Loucy (cell line): Measurements from ENCODE around the gene PARD3B.

Source experiments
- EZH2phosphoT487 ChIP-seq: fragments of 200-600 bp; IDR thresholded peaks from 2 replicates; pipeline ENCODE4 v1.6.1; 2018; ENCODE audit warnings: antibody characterized with exemption, mild to moderate bottlenecking, moderate library complexity, borderline replicate concordance
- TF ChIP-seq, protein P1 (sequence below): fragments of 200-600 bp; sonication (generic); conservative IDR thresholded peaks from 2 replicates; pipeline ENCODE4 v1.5.1; 2014; ENCODE audit warnings: mild to moderate bottlenecking, antibody characterized with exemption, low read length

DNA sequence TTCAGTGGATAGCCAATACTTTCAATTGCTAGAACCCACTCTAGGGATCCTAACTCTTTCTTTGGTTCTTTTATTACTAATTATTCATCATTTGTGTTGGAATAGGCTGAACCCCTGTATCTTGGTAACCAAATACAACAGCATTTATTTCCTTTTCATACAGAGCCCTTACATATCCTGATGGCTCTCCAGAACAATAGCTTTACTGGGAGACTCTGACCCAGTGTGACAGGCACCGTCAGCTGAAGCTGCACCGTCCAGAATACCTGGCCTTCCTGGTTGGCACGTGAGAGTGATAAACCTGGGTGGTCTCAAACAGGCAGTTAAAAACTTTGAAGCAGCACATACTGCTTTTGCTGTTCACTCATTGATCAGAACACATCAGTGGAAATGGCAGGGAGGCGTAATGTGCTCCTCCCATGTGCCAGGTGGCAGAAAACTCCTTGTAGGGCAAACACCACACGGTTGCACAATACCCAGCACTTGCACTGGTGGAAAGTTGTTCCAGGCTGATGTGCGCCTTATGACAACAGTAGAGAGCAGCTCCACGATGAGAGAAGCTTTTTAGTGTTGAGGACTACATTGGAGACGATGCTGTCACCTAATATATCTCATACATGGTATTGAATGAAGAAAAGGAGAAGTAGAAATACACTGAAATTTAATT, 456.2 kb downstream of the PARD3B start:
- TF ChIP-seq, protein P1, sequence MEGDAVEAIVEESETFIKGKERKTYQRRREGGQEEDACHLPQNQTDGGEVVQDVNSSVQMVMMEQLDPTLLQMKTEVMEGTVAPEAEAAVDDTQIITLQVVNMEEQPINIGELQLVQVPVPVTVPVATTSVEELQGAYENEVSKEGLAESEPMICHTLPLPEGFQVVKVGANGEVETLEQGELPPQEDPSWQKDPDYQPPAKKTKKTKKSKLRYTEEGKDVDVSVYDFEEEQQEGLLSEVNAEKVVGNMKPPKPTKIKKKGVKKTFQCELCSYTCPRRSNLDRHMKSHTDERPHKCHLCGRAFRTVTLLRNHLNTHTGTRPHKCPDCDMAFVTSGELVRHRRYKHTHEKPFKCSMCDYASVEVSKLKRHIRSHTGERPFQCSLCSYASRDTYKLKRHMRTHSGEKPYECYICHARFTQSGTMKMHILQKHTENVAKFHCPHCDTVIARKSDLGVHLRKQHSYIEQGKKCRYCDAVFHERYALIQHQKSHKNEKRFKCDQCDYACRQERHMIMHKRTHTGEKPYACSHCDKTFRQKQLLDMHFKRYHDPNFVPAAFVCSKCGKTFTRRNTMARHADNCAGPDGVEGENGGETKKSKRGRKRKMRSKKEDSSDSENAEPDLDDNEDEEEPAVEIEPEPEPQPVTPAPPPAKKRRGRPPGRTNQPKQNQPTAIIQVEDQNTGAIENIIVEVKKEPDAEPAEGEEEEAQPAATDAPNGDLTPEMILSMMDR, result no peak
- TF ChIP-seq EZH2phosphoT487, result no peak
